ENCODE data around the gene SHQ1.

DNA sequence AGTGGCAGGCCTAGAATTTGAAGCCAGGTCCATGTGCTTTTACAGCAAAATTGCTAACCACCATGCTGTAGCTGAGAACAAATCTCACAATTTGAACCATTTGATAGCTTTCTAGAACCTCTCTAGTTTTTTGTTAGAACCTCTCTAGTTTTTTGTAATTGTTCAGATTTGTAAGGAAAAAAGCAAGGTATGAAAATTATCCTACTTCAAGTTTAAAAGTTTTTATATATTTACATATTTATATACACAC, 49.4 kb upstream of the SHQ1 start:
- TF ChIP-seq EZH2 (IDR thresholded peaks at IDR 0.05) (no peak), SRF (IDR thresholded peaks at IDR 0.05; ENCODE audit: low read depth) (no peak)
- TF ChIP-seq, protein P1, sequence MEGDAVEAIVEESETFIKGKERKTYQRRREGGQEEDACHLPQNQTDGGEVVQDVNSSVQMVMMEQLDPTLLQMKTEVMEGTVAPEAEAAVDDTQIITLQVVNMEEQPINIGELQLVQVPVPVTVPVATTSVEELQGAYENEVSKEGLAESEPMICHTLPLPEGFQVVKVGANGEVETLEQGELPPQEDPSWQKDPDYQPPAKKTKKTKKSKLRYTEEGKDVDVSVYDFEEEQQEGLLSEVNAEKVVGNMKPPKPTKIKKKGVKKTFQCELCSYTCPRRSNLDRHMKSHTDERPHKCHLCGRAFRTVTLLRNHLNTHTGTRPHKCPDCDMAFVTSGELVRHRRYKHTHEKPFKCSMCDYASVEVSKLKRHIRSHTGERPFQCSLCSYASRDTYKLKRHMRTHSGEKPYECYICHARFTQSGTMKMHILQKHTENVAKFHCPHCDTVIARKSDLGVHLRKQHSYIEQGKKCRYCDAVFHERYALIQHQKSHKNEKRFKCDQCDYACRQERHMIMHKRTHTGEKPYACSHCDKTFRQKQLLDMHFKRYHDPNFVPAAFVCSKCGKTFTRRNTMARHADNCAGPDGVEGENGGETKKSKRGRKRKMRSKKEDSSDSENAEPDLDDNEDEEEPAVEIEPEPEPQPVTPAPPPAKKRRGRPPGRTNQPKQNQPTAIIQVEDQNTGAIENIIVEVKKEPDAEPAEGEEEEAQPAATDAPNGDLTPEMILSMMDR (IDR thresholded peaks at IDR 0.05 in 2 of 3, conservative IDR thresholded peaks at IDR 0.05 in 1 of 3; ENCODE audit: borderline replicate concordance in 1 of 3, insufficient read depth in 1 of 3, low read depth in 2 of 3, low read length in 2 of 3): no peak

All from HCT116 (cell line).